Embryonic facial prominence (tissue), 1 donor: ENCODE measurements around the gene PEX14.

Experiments
- DNase-seq: peaks from one replicate; pipeline ENCODE4 v3.0.0-alpha.2; 2016; ENCODE audit errors: extremely low spot score

Gene PEX14

GRCh38 chr1:10615932-10616671, 141.4 kb downstream of the PEX14 start:
- DNase-seq: no peak

- no peak for DNase-seq
Measured at GRCh38 chr1:10616696-10617095, 141.9 kb downstream of the PEX14 start.

- DNase-seq: no peak
Measured at GRCh38 chr1:10617318-10617717, 142.6 kb downstream of the PEX14 start.

GRCh38 chr1:10617931-10618885, 143.5 kb downstream of the PEX14 start:
- DNase-seq: no peak

GRCh38 chr1:10620776-10621175, 146.0 kb downstream of the PEX14 start:
- no peak for DNase-seq

GRCh38 chr1:10621906-10622305, 147.2 kb downstream of the PEX14 start:
- DNase-seq: no peak

GRCh38 chr1:10622910-10623685, 148.3 kb downstream of the PEX14 start:
- DNase-seq: no peak

GRCh38 chr1:10623686-10624145, 149.0 kb downstream of the PEX14 start:
- DNase-seq: no peak

- no peak for DNase-seq
Measured at GRCh38 chr1:10624256-10625050, 149.7 kb downstream of the PEX14 start.

- no peak for DNase-seq
Measured at GRCh38 chr1:10625076-10625475, 150.3 kb downstream of the PEX14 start.

GRCh38 chr1:10625554-10625953, 150.8 kb downstream of the PEX14 start:
- DNase-seq: no peak

- no peak for DNase-seq
Measured at GRCh38 chr1:10626131-10626731, 151.5 kb downstream of the PEX14 start.

GRCh38 chr1:10626791-10627410, 152.2 kb downstream of the PEX14 start:
- DNase-seq: no peak

GRCh38 chr1:10628685-10629084, 153.9 kb downstream of the PEX14 start:
- DNase-seq: no peak

- DNase-seq: no peak
Measured at GRCh38 chr1:10629091-10629815, 154.5 kb downstream of the PEX14 start.

GRCh38 chr1:10629816-10630571, 155.2 kb downstream of the PEX14 start:
- DNase-seq: no peak

- no peak for DNase-seq
Measured at GRCh38 chr1:10630661-10631120, 155.9 kb downstream of the PEX14 start.

GRCh38 chr1:10631121-10631810, 156.5 kb downstream of the PEX14 start:
- no peak for DNase-seq
